ENCODE data around the gene DGKZ. TPM values are rescaled to one million over a fixed set of nuclear protein-coding genes. Genes with fewer than 3 reads are reported as not detected.
A peak's percentile ranks its signal among the peaks of the same experiment; 100 is the strongest.

The DGKZ gene
- total and polyA plus RNA-seq, 2 experiments from 2014 or later, result 21.4 to 62.7 TPM

DNA sequence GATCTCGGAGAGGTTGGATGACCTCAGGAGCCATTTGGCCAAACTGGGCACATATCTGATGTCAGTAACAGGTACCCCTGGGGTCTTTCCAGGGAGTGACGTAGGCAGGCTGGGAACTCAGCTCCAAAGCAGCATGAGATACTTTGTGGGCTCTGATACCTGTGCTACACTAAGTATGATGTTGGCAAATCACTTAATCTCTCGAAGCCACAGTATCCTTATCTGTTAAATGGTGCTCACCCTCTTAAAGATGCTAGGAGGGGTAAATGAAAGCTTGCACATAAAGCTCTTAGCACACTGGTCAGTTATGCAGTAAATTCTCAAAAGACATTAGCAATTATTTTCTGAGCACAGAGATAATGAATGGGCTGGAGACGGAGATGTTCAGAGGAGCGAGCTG lies 17.1 kb upstream of the DGKZ start:
- H3K9me3 ChIP-seq (ENCODE audit: low read depth), result no peaks in the 10 kb centered on the region
- no peak overlapping the region for H3K9ac ChIP-seq
- no peak overlapping the region for H3K4me2 ChIP-seq (ENCODE audit: unreplicated experiment)
- H2AFZ ChIP-seq, result no peak overlapping the region
- TF ChIP-seq EZH2phosphoT487 (IDR thresholded peaks at IDR 0.05; ENCODE audit: insufficient read depth, low read depth) (no peak), EZH2 (IDR thresholded peaks at IDR 0.05; ENCODE audit: insufficient read depth, poor library complexity, severe bottlenecking) (no peak)
- no peak overlapping the region for H3K4me3 ChIP-seq
- no peaks in the 10 kb centered on the region for H3K9me2 ChIP-seq (ENCODE audit: insufficient read depth)
- no peaks in the 10 kb centered on the region for H3K36me3 ChIP-seq (ENCODE audit: low read depth)
- in situ Hi-C loops (cut with MboI), result no loop called here
- 85 to 86% methylated on average over 5 of the region's 5 CpGs for WGBS, 2 experiments (ENCODE audit: low coverage in 1 of 2, low lambda C conversion rate in 2 of 2, missing lambda C conversion rate in 2 of 2)
- H3K27ac ChIP-seq, result no peak overlapping the region
- H4K20me1 ChIP-seq (ENCODE audit: insufficient read depth), result no peaks in the 10 kb centered on the region
- peaks cover 14% of the 10 kb centered on the region for H3K27me3 ChIP-seq (replicated peaks; ENCODE audit: insufficient read depth)
- DNase-seq, result no peak
- H3K79me2 ChIP-seq (ENCODE audit: insufficient read depth), result no peaks in the 10 kb centered on the region
- H3K4me1 ChIP-seq (ENCODE audit: insufficient read depth), result no peaks in the 10 kb centered on the region
- peaks cover 8% of the 10 kb centered on the region; the same call in 1 of the 2 replicates for H3F3A ChIP-seq (ENCODE audit: insufficient read depth)

DNA sequence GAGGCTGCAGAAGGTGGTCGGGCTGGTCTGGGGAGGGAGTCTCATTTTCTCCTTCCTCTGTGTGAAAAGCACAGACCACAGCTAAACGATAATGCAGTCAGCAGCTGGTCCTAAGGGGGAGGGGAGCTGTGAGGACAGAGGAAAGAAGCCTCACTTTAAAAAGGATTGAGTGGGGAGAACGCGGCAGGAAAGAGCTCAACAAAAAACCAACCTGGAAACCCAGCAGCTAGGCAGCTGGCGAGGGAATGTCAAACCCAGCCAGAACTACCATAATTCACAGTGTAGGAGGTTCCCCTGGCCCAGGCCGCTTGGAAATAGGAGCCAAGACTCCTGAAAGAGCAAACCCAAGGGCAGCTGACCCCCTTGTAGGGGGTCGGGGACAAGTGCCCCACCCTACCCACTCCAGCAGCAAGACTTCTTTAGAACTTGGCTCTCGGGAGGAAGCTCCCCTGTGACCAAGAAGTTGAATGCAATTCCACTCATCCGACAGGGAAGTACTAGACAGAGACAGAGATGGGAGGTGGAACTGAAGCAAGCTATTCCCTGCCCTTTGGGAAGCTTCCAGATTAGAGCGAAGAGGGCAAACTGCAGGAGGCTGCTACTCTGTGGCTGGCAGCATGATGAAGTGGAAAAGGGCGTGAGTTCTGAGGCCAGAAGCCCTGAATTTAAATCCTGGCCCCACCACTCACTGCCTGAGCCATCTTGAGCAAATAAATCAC lies 16.5 kb upstream of the DGKZ start:
- Histone ChIP-seq H3K79me2 (ENCODE audit: insufficient read depth) (no peaks in the 10 kb centered on the region), H3K9me3 (ENCODE audit: low read depth) (no peaks in the 10 kb centered on the region), H3K9me2 (ENCODE audit: insufficient read depth) (no peaks in the 10 kb centered on the region), H3K9ac (no peak overlapping the region), H3K36me3 (ENCODE audit: low read depth) (no peaks in the 10 kb centered on the region), H3K27me3 (replicated peaks; ENCODE audit: insufficient read depth) (peaks cover 14% of the 10 kb centered on the region), H3K4me3 (no peak overlapping the region), H3K4me1 (ENCODE audit: insufficient read depth) (no peaks in the 10 kb centered on the region), H3F3A (ENCODE audit: insufficient read depth) (peaks cover 8% of the 10 kb centered on the region; the same call in 1 of the 2 replicates), H3K27ac (no peak overlapping the region), H4K20me1 (ENCODE audit: insufficient read depth) (no peaks in the 10 kb centered on the region), H2AFZ (no peak overlapping the region), H3K4me2 (ENCODE audit: unreplicated experiment) (no peak overlapping the region)
- no peak for DNase-seq
- TF ChIP-seq EZH2 (IDR thresholded peaks at IDR 0.05; ENCODE audit: insufficient read depth, poor library complexity, severe bottlenecking) (no peak), EZH2phosphoT487 (IDR thresholded peaks at IDR 0.05; ENCODE audit: insufficient read depth, low read depth) (no peak)
- 59 to 67% methylated on average over 11 of the region's 11 CpGs for WGBS, 2 experiments (ENCODE audit: low coverage in 1 of 2, low lambda C conversion rate in 2 of 2, missing lambda C conversion rate in 2 of 2)
- in situ Hi-C loops (cut with MboI), result no loop called here

DNA sequence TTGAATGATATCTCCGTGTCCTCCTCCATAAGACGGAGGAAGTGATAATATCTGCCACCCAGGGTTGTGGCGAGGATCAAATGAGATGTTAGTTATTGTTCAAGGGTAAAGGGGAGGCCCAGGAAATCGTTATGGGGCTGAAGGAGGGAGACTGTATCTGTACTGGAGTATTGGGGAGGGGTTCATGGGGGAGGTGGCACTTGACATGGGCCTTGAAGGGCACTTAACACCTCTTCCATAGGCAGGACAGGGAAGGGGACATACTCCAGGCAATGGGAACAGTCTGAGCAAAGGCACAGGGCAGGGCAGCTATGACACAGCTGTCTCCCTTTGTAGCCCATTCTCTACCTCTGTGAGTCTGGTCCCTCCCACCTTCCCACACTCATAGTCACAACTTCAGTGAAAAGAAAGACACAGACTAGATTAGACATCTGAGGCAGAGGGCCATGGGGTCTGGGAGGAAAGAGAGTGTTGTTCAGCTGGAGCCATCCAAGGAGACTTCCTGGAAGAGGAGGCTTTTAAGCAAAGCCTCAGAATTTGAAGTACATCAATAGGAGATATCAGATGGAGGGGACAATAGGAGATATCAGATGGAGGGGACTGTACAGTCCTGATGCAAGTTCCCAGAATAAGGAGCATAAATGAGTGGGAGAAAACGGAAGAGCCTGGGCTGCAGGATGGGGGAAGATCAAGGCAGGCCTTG lies 15.8 kb upstream of the DGKZ start:
- H3K4me2 ChIP-seq (ENCODE audit: unreplicated experiment), result no peak overlapping the region
- H3K27me3 ChIP-seq (replicated peaks; ENCODE audit: insufficient read depth), result peaks cover 14% of the 10 kb centered on the region
- no peaks in the 10 kb centered on the region for H3K9me3 ChIP-seq (ENCODE audit: low read depth)
- 0 out of 2 replicates have a peak, but pooled peaks cover 2% of the 10 kb centered on the region for H3K4me1 ChIP-seq (ENCODE audit: insufficient read depth)
- H3K9ac ChIP-seq, result no peak overlapping the region
- DNase-seq, result peak; percentile 11
- no peak overlapping the region for H3K27ac ChIP-seq
- H3K36me3 ChIP-seq (ENCODE audit: low read depth), result no peaks in the 10 kb centered on the region
- H3K9me2 ChIP-seq (ENCODE audit: insufficient read depth), result no peaks in the 10 kb centered on the region
- no peaks in the 10 kb centered on the region for H4K20me1 ChIP-seq (ENCODE audit: insufficient read depth)
- H3F3A ChIP-seq (ENCODE audit: insufficient read depth), result peaks cover 8% of the 10 kb centered on the region; the same call in 1 of the 2 replicates
- H2AFZ ChIP-seq, result no peak overlapping the region
- TF ChIP-seq EZH2phosphoT487 (IDR thresholded peaks at IDR 0.05; ENCODE audit: insufficient read depth, low read depth), result no peak
- TF ChIP-seq EZH2 (IDR thresholded peaks at IDR 0.05; ENCODE audit: insufficient read depth, poor library complexity, severe bottlenecking), result peak; percentile 18
- no peak overlapping the region for H3K4me3 ChIP-seq
- WGBS, 2 experiments (ENCODE audit: low coverage in 1 of 2, low lambda C conversion rate in 2 of 2, missing lambda C conversion rate in 2 of 2), result 55 to 63% methylated on average over 5 of the region's 5 CpGs
- in situ Hi-C loops (cut with MboI), result no loop called here
- H3K79me2 ChIP-seq (ENCODE audit: insufficient read depth), result no peaks in the 10 kb centered on the region

- in situ Hi-C loops (cut with MboI), result no loop called here
- 29 to 37% methylated on average over 8 of the region's 8 CpGs for WGBS, 2 experiments (ENCODE audit: low coverage in 1 of 2, low lambda C conversion rate in 2 of 2, missing lambda C conversion rate in 2 of 2)
- Histone ChIP-seq H3K27me3 (replicated peaks; ENCODE audit: insufficient read depth) (peaks cover 14% of the 10 kb centered on the region), H3K9me2 (ENCODE audit: insufficient read depth) (no peaks in the 10 kb centered on the region), H4K20me1 (ENCODE audit: insufficient read depth) (no peaks in the 10 kb centered on the region), H3F3A (ENCODE audit: insufficient read depth) (peaks cover 8% of the 10 kb centered on the region; the same call in 1 of the 2 replicates), H3K27ac (no peak overlapping the region), H2AFZ (no peak overlapping the region), H3K4me3 (peak overlapping the region; percentile 50; the same call in 1 of the 2 replicates), H3K4me1 (ENCODE audit: insufficient read depth) (0 out of 2 replicates have a peak, but pooled peaks cover 4% of the 10 kb centered on the region), H3K9ac (no peak overlapping the region), H3K9me3 (ENCODE audit: low read depth) (no peaks in the 10 kb centered on the region), H3K36me3 (ENCODE audit: low read depth) (no peaks in the 10 kb centered on the region), H3K79me2 (ENCODE audit: insufficient read depth) (no peaks in the 10 kb centered on the region), H3K4me2 (ENCODE audit: unreplicated experiment) (no peak overlapping the region)
- TF ChIP-seq EZH2phosphoT487 (IDR thresholded peaks at IDR 0.05; ENCODE audit: insufficient read depth, low read depth) (no peak), EZH2 (IDR thresholded peaks at IDR 0.05; ENCODE audit: insufficient read depth, poor library complexity, severe bottlenecking) (peak; percentile 12)
- DNase-seq, result no peak
Measured at GRCh38 chr11:46332093-46332567, 15.1 kb upstream of the DGKZ start.

All from GM23248 (cell line).